ENCODE results near the gene DDO.

Gene DDO

DNA sequence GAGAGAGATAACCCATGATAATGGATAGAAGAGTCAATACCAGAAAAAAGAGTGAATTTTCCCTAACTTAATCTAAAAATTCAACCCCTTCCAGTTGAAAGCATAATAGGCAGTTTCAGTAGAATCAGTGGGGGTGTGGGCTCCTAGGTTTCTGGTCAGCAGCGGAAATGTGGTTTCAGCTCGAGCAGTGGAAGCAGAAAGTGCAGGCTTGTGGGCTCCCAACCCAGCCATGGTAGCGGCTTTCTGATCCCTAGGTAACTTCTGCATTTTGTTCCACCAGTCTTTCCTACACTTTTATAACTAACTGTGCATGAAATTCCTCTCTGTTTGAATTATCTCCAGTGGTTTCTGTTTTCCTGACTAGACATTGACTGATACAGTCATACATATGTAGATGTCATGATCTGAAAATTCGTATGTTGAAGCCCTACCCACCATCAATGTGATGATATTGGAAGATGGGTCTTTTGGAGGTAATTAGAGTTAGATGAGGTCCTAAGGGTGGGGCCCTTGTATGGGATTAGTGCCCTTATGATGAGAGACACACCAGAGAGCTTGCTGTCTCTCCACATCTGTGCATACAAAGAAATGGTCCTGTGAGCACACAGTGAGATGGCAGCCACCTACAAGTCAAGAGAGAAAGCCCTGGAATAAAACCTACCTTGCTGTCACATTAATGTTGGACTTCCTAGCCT lies 6.5 kb upstream of the DDO start:
- no peak for DNase-seq (ENCODE audit: low read depth in 2 of 2)

DNA sequence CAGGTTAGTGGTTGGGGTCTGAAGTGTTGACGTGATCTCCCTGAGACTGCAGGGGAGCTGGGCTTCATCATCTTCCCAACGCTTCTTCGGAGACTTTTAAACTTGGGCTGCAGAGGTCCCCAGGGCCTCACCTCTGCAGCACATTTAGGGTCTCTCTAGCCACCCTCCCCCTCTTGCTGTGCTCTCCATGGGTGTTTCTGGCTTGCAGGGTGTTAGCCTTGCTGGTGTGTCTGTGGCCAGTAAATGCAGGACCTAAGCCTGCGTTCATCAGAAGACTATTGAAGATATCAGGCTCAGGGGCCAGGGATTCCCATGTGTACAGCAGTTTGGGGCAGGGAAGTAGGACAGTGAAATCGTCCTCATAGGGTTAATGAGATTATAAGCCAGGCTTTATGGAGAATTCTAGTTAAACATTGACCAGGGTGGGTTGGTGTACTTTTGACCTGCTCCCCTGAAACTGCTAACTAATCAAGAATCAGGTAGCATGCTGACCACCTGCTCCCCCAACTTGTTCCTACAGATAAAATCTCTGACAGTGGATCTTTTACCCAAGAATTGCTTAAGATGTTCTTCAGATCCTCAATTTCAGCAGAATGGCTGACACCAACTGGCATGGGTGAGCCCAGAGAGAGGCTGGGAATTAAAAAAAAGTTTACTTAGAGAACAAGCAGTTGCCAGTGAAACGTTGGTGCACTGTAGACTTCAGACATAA lies 3.8 kb upstream of the DDO start:
- no peak for DNase-seq (ENCODE audit: low read depth in 2 of 2)

DNA sequence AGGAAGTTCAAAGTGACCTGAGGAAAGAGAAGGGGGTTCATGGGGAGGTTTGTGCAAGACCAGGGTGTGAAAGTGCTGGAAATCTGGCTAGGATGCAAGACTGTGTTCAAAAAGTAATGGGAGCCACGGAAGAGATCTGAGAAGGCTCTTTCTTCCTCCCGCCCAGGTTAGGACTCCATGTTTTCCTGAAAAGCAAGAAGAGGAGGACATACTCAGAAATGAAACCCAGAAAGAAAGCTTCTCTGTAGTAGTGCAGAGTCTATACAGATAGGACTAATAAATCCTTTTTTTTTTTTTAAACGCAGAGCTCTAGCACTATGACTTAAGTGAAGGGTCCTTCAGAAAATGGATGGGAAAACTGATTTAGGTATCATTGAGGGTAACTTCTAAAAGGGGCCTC lies 3.2 kb upstream of the DDO start:
- no peak for DNase-seq (ENCODE audit: low read depth in 2 of 2)

DNA sequence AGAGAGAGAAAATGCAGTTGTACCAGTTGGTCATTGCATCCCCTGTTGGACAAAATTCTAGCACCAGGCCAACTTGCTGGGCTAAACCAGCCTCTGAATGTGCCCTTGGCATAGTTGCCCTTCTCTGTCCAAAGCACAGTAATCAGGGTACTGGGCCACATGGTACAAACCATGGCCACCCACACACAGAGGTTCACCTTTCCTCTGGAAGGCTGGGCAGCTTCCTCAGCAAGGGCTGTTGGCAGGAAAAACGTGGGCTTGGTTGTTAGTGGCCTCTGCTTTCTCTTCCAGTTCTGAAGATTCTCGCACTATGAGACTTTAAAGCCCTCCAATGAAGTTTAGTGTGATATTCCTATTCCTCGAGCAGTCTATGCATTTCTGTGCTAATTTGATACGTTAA lies 706 bp downstream of the DDO start:
- DNase-seq (ENCODE audit: low read depth in 2 of 2): no peak

DNA sequence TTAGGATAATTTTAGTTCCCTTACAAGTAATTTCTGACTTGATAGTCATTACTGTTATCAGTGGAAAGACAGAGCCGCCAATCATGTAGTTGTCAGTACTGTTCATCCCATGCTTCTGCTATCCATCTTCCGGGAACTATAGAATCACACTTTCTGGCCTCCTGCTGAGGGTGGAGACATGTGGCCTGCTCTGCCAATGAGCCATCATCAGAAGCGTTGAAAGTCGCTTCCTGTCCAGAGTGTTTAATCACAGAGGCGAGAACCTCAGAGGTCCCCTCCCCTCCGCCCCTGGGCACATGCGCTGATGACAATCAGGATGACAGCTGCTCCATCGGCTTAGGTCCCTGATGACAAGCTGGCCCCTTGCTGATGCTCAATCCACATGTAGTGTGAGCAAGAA lies 3.0 kb downstream of the DDO start:
- no peak for DNase-seq (ENCODE audit: low read depth in 2 of 2)

DNA sequence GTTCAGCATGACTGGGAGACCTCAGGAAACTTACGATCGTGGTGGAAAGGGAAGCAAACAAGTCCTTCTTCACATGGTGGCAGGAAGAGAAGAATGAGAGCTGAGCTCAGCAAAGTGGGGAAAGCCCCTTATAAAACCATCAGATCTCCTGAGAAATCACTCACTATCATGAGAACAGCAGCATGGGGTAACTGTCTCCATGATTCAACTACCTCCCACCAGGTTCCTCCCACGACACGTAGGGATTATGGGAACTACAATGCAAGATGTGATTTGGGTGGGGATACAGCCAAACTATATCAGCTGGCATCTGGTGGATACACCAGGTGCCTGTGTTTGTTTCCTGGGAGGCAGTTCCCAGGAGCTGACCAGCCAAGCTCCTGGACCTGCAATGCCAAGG lies 4.9 kb downstream of the DDO start:
- DNase-seq (ENCODE audit: low read depth in 2 of 2): no peak

DNA sequence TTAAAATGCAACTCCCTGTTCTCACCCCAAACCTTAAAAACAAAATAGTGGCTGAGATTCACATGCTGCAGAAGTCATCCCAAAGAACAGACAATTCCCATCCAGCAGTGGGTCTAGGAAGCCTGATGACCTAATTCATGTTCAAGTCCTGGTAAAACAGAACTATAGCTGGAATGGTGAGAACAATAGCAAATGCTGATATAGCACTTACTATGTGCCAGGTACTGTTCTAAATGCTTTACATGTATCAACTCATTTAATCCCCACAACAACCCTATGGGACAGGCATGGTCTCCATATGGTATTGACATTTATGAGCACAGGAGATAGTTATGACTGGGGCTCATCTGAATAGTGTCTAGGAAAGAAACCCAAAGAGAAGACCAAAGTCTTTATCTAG lies 5.6 kb downstream of the DDO start:
- DNase-seq (ENCODE audit: low read depth in 2 of 2): no peak

DNA sequence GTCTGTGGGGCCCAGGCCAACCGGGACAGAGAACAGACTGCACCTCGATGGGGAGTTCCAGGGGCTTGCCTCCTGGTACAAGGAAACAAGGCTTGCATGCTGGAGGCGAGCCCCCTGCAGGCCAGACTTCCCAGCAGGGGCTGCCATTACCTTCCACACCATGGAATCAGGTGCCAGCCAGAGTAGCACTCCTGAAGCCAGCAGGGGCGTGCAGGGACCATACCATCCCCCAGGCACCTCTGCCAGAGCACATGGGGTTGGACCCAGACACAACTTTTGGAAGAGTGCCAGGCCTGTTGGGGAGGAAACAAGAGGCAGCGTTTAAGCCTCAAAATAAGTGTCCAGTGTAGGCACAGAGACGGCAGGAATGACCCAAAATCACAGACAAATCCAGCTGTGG lies 6.5 kb downstream of the DDO start:
- no peak for DNase-seq (ENCODE audit: low read depth in 2 of 2)

DNA sequence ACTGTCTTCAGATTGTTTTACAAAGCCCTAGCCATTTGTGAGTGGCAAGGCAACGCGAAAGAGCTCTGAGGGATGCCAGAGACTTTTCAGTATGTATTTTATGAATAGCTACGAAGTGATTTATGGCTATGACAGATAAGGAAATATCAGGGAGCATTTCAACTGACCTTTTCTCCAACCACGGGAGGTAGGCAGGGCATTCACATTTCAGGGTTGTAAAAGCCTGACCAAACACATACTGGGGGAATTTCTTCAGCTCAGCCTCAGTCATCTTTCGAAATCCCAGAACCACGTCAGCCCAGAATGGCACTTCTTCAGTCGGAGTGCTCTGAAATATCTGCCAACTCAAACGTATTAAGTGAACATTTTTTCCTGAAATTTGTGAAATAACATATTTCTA lies 10.8 kb downstream of the DDO start:
- DNase-seq (ENCODE audit: low read depth in 2 of 2): no peak

DNA sequence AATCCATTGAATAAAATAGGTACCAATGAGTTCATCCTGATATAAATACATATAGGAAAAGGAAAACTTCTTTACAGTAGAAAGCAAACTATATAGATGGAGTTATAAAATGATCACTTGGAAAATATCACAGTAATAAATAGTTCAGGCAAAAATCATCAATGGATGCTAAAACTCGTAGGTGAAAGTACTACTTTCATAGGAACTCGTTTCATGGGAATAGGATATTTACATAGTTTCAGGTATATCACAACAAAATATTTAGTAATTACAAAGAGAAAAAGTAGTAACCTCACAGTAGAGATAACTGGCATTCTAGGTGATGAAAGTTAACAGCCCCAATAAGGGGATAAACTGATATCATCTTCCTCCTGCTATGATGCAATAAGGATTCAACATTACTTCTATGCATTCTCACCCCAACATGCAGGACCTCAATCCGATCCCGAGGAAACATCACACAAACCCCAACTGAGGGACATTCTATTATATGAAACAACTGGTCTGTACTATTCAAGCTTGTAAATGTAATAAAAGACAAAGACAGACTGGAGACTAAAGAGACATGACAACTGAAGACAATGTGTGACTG lies 13.7 kb downstream of the DDO start:
- no peak for DNase-seq (ENCODE audit: low read depth in 2 of 2)

DNA sequence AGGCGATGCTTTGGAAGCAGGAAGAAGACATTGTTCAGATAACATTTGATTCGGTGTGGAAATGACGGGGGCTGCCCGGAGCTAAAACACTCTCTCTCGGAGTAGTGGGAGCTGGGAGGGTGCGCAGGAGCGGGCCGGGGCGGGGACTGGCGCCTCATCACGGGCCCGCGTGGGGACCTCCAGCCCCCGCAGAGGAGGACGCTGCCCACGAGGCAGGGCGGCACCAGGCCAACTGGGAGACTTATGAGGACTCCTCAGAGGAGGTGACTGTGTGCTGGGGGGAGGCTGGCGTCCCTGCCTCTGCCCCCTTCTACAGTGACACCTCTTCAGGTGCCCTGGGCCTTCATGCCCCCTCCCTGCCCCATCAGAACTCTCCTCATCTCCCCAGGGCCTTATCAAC lies 15.2 kb downstream of the DDO start:
- DNase-seq (ENCODE audit: low read depth in 2 of 2): no peak

DNA sequence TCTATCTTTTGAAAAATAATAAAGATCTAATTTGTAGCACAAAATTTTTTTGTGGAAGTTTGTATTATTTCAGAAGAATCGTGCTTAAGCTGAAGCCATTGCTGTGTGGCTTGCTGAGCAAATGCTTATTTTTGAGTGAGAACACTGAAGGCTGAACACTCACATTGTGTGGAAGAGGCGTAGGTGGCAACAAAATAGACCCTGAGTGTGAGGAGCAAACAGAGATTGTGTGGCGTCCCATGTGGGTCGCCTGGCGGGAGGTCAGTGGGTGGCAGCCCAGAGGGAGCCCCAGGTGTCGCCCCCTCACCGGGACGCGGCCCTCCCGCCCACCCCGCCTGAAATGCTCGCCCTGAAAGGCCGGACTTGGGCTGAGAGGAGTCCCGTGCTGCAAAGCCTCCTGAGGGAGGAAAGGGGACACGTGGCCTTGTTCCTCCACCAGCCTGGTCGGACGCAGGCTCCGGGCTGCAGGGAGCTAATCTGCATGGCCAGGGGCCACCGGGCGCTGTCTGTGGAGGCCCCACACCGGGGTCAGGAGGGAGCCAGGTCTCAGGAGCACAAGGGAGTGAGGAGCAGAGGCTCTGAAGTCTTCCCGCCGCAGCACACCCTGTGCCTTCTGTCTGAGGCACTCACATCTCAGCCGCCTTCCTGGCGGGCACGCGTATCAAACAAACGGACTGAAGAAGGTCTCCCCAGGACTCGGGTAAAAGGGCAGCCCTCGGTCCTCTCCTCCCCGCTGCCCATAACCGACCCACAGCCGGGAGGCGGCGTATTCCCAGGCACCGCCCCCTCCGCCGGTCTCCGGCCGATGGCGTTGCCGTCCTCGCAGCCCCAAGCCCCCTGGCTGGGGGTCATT lies 15.9 kb downstream of the DDO start:
- DNase-seq (ENCODE audit: low read depth in 2 of 2): no peak

DNA sequence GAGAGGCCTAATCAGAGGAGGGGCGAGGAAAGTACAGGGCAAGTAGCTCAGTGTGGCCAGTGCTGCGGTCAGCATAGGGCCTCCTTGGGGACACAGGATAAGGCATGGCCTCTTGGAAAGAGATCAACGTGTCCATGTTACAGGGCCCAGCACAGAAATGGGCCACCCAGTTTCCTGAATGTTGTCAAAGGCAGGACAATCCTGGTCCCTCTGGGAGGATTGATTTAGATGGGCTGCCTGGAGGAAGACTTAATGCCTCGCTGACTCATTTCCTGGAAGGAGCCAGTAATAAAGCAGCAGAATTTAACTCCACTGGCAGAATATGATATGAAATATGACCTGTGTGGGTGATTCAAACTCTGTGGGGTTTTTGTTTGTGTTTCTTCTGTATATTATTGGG lies 16.6 kb downstream of the DDO start:
- DNase-seq (ENCODE audit: low read depth in 2 of 2): no peak

DNA sequence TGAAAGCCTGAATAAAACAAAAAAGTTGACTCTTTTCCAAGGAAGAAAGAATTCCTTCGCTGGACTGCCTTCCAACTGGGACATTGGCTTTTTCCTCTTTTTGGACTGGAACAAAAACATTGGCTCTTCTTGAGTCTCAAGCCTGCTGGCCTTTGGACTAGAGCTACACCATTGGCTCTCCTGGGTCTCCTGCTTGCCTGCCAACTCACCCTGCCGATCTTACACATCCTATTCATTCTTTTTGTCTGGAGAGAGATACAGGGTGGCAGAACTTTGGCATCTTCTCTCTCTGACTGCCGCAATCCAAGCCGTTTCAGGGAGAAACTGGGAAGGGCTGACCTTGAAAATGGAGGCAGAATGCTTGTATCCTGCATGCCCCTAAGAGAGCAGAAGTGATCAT lies 20.2 kb downstream of the DDO start:
- no peak for DNase-seq (ENCODE audit: low read depth in 2 of 2)

DNA sequence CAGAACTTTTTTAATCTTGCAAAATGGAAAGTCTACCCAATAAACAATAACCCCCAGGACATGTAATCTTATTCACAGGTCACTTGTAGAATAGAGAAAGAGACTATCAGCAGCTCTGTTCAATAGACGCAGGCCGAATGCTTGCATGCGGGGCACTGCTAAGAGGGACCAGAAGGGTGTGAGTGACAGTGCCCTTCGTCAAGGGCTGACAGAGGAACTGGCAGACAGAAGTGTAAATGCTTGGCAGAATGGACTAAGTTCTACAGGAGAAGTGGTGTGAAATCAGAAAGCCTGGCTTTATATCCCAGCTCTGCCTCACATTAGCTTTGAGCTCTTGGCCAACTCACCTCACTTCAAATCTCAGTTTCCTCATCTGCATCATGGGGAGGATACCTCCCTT lies 21.0 kb downstream of the DDO start:
- DNase-seq (ENCODE audit: low read depth in 2 of 2): no peak

DNA sequence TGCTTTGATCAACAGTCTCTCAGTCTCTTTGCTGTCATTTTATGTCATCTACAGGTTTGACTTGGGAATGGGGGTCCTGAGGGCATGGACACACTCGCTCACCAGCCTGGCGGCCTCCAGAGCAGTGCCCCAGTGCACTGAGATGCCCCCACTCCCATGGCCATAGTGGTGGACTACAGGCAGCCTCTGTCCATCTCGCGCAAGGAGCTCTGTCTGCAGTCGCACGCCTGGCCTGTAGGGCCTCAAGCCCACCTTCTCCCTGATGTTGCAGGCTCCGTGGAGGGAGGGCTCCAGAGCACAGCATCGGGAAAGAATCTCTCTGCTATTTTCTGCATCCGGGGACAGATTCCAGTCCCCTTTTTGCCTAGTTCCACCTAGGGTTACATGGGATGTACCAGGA lies 22.6 kb downstream of the DDO start:
- DNase-seq (ENCODE audit: low read depth in 2 of 2): no peak

DNA sequence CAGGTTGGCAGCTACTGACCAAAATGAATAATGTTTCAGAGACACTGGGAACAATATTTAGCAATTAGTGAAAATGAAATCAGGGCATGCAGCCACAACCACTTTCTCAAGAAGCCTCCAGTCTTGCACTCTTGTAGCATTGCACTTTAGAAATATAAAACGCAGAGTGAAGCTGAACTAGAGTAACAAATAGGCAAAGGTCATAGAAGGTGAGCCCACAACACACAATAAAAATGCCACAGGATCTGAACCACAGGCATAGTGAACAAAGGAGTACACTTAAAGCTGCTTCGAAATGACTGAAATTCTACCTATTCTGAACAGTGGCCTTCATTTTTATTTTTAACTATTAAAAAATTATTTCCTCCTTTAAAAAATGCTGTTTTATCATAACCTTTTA lies 25.0 kb downstream of the DDO start:
- DNase-seq (ENCODE audit: low read depth in 2 of 2): no peak

DNA sequence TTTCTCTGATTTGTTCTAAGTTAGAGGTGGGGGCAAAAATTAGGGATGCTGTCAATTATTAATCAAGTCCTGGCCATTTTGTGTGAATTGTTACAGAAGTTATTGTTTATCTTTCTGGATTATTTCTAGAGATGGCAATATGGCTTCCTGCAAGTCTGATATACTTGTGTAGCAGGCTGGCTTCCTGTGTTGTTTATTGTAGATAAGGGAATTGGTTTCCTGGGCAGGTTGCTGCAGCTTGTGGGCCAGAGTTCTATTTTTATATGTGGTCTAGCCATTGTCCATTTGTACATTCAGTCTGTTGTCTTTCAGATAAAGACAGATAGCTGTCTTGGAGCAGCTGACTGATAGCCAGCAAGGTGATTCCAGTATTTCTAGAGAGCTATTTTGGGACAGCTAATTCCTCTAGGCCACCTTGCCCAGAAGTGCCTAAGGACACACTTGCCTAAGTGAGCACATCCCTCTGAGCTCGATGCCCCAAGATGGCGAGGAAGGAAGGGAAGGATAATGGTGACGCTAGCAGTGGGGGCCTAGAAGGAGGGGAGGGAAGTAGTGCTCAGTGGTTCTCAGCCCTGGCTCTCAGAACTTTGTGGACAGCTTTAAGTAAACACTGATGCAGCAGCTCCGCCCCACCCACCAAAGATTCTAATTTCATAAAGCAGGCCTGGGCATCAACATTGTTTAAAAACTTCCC lies 25.5 kb downstream of the DDO start:
- DNase-seq (ENCODE audit: low read depth in 2 of 2): no peak

DNA sequence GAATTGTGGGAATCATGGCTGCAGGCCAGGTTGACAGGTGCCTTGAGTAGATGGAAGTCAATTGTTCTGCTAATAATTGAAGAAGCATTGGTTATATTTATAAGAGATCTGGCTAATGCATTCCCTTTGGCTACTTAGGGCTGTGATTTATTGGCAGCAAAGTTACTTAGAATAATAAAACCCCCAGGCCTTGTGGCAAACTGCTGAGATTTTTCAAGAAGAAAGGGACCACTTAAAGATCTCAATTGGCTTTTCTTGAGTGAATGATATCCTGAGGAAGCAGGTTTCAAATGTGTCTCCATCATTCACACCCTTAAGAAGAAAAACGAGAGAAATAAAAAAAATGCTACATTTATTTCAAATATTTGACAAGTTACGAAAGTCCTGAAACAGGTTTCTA lies 27.4 kb downstream of the DDO start:
- no peak for DNase-seq (ENCODE audit: low read depth in 2 of 2)

DNA sequence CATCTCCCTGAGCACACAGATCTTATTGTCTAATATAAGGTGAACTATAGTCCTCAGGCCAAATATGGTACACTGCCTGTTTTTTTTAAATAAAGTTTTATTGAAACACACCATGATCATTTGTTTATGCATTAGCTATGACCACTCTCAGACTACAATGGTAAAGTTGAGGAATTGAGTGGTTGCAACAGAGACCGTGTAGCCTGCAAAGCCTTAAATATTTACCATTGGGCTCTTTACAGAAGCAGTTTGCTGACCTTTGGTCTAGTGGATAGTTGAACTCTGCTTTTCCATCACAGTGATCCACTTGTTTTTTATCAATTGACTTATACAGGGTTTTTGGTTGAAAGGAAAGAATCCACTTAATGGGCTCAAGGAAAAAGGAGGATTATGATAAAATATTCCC lies 29.9 kb downstream of the DDO start:
- DNase-seq (ENCODE audit: low read depth in 2 of 2): no peak

DNA sequence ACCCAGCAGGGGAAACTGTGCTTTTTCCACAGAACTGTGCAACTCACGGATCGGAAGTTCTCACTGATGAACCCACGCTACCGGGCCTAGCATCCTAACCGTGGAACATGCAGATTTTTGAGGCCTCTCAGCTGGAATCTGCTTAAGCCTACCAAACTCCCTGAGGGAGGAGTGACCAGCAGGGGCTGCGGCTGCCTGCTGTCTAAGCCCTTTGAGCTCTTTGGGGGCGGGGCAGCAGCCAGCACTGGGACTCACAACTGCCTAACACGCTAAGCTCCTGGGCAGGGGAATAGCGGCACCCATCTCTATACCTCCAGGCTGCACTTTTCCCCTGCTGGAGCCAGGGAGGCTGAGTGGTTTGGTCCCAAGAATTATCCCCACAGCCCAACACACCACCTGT lies 36.8 kb downstream of the DDO start:
- DNase-seq (ENCODE audit: low read depth in 2 of 2): no peak

DNA sequence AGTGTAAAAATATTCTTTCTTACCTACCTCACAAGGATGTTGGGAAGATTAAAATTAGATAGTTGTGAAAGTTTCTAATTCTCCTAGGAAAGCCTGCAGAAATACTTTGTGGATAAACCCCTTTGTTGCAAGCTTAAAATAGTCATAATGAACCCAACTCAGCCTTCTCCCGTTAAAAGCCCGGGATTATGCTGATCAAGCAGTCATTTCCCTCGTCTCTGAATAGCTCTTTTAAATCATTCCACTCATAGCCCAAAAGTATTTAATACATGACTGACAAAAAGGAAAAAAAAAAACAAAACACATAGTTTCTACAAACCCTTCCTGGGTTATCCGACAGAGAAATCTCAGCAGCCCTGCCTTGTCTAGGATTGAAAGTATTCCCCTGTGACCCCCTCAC lies 46.3 kb downstream of the DDO start:
- DNase-seq (ENCODE audit: low read depth in 2 of 2): no peak

Measured in stimulated activated CD8-positive, alpha-beta memory T cell treated with anti-CD3 and anti-CD28 coated beads, Interleukin-15, amount 100 ng/mL, for 4 hours (primary cell).